ENCODE data around the gene JARID2.
"Not testable (repeated sequence)": the region's sequence is repeated elsewhere in the genome, so short reads cannot be mapped to it uniquely, and the experiment has no call there.

JARID2 gene

GRCh38 chr6:15530411-15530810 is 284.5 kb downstream of the JARID2 start:
- DNase-seq = no peak

- DNase-seq = no peak
These were observed 286.1 kb downstream of the JARID2 start for GRCh38 chr6:15531973-15532372.

DNA sequence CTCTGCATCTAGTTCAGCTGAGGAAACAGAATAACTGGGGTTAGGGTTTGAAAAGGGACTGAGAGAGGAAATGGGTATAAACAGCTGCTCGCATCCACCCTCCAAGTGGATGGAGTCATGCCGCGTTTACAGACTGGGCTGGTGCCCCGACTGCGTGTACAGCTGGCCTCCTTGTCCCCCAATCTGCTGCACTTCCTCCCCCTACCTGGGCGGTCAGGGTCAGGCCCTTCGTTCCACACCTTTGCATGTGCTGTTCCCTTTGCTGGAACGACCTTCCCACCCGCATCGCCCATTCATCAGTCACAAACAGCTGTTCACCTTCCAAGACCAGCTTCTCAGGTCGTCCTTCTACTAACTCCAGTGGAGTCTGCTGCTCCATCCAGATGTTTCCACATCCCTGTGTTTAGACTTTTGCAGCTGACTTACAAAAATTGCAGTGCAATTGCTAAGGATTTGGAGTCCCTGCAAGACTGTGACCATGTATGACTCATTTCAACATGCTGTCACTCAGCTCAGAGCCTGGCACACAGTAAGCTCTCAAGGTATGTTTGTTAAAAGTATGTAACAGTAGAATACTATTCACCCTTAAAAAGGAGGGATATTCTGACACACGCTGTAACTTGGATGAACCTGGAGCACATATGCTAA is 287.6 kb downstream of the JARID2 start:
- DNase-seq = no peak

DNA sequence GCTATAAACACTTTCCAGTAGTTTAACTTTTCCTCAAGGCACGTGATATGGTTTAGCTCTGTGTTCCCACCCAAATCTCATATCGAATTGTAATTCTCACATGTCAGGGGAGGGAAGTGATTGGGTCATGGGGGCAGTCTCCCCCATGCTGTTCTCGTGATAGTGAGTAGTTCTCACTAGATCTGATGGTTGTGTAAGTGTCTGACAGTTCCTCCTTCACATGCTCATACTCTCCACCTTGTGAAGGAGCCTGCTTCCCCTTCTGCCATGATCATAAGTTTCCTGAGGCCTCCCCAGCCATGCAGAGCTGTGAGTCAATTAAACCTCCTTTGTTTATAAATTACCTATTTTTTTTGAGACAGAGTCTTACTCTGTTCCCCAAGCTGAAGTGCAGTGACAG is 289.1 kb downstream of the JARID2 start:
- no peak for DNase-seq

DNA sequence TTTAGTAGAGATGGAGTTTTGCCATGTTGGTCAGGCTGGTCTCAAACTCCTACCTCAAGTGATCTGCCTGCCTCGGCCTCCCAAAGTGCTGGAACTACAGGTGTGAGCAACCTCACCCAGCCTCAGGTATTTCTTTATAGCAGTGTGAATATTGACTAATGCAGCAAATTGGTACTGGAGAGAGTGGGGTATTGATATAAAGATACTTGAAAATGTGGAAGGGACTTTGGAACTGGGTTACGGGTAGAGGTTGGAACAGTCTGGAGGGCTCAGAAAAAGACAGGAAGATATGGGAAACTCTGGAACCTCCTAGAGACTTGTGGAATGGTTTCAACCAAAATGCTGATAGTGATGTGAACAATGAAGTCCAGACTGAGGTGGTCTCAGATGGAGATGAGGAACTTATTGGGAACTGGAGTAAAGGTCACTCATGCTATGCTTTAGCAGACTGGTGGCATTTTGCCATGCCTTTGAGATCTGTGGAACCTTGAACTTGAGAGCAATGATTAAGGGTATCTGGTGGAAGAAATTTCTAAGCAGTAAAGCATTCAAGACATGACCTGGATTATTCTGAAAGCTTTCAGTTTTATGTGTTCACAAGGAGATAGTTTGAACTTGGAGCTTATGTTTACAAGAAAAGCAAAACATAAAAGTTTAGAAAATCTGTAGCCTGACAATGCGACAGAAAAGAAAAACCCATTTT is 289.8 kb downstream of the JARID2 start:
- no peak for DNase-seq

DNA sequence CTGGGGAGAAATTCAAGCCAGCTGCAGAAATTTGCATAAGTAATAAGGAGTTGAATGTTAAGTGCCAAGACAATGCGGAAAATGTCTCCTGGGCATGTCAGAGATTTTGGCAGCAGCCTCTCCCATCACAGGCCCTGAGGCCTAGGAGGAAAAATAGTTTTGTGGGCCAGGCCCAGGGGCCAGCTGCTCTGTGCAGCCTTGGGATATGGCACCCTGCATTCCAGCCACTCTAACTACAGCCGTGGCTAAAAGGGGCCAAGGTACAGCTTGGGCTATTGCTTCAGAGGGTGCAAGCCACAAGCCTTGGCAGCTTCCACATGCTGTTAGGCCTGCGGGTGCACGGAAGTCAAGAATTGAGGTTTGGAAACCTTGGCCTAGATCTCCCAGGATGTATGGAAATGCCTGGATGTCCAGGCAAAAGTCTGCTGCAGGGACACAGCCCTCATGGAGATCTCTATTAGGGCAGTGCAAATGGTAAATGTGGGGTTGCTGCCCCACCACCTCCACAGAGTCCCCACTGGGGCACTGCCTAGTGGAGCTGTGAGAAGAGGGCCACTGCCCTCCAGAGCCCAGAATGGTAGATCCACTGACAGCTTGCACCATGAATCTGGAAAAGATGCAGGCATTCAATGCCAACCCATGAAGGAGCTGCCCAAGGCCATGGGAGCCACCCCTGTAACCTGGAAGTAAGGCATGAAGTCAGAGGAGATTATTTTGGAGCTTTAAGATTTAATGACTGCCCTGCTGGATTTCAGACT is 290.5 kb downstream of the JARID2 start:
- DNase-seq = no peak

GRCh38 chr6:15538106-15538505 is 292.2 kb downstream of the JARID2 start:
- DNase-seq = no peak

DNA sequence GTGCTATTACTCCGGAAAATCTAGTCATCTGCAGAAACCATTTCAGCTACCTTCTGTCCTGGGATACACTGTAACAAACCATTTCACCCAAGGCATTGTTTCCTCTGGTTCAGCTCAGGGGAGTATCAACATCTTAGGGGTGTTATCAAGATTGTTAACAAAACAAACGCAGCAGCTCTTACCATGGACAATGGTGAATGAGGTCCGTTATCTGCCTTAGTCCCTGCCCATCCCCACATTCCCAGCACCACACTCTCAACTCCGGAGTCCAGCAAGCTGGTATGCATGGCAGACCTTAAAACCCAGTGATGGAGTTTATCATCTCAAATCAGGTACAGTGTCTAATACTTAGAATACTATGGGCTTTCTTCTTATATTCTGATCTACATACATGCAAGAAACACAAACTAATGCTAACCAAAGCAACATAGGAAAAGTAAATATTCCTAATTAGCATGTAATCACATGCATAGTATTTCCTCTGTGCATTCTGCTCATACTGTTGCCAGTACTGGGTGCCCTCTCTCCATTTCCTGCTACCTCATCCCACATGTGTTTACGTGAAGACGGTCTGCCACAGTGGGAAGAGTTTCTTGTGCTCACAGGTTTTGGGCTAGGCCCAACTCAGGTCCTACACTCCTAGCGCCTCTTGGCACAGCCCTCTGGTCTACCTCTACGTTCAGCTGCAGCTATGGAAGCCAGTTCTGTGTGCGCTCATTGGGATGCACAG is 293.1 kb downstream of the JARID2 start:
- DNase-seq = no peak

- no peak for DNase-seq
These were observed 293.9 kb downstream of the JARID2 start for GRCh38 chr6:15539722-15540270.

DNA sequence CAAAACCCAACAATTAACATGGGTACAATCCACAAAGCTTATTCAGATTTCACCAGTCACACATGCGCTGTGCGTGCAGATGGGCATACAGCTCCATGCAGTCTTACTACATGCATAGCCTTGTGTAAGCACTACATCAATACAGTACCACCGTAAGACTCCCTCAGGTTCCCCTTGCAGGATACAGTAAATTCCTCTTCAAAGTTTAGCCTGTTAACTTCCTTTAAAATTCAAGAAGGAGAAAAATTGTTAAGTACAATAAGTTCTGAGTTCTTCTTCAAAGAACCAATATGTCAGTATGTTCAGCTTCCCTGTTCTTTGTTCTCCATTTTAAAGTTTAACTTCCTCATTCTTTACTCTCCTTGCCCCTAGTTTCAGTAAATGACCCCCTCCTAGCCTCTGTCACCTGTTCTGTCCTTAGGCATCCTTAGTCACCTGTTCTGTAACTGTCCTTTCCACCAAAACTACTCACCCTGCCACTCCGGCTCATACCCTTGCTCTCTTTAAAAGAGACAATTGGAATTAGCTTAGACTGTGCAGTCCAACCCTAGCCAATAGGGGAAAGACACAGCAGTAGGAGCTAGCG is 297.6 kb downstream of the JARID2 start:
- not testable (repeated sequence) for DNase-seq

- DNase-seq = no peak
These were observed 298.5 kb downstream of the JARID2 start for GRCh38 chr6:15544321-15544900.

GRCh38 chr6:15546591-15546990 is 300.7 kb downstream of the JARID2 start:
- no peak for DNase-seq

DNA sequence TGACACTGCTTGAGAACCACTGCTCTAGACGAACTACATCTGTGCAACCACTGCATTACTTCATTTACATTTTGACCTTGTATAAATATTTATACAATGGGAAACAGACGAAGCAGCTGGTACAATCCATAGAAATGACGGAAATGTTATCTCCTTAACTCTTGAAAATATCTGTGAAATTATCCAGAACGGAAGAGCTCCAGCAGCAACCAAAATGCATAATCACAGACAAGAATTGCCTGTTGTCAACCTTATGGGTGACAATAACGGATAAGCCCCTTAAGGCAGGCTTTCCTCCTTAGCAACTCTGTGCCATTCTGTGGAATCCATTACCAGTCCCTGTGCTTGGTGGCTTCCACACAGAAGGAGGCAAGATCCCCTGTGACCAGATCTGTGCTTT is 301.5 kb downstream of the JARID2 start:
- no peak for DNase-seq

GRCh38 chr6:15549371-15549770 is 303.5 kb downstream of the JARID2 start:
- no peak for DNase-seq

GRCh38 chr6:15550546-15551123 is 304.8 kb downstream of the JARID2 start:
- no peak for DNase-seq

GRCh38 chr6:15551262-15551661 is 305.4 kb downstream of the JARID2 start:
- DNase-seq = no peak

DNA sequence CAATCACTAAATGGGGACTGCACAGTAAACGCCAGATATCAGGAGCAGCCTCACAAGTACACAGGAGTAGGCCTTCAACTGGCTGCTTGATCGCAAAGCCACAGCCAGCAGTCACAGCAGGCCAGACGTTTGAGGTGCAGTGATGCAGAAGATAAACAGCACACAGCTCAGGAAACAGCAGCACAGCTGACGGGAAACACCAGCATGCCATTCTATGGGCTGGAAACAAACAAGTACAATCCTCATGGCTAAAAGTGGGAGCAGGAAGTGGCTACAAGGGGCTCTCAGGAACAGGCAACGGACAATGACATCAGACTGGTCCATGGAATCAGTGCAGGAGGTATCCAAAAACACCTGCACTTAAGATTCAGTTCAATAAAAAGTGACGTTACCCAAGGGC is 305.9 kb downstream of the JARID2 start:
- no peak for DNase-seq

DNA sequence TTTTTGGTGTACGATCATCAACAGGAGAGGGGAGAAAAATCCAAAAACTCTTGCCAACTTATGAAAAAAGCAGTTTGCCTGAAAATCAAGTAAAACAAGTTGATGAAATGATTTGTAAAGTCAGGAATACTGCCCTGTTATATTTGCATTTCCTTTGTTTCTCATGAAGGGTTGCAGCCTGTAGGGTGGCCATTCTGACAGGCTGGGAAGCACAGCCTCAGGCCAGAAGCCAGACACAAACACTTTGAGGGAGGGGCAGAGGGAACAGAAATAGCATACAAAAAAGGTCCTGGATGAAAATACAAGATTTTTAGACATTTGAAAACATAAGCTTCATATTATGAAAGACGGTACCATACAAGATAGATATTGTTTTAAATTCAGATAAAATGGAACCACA is 307.2 kb downstream of the JARID2 start:
- no peak for DNase-seq

DNA sequence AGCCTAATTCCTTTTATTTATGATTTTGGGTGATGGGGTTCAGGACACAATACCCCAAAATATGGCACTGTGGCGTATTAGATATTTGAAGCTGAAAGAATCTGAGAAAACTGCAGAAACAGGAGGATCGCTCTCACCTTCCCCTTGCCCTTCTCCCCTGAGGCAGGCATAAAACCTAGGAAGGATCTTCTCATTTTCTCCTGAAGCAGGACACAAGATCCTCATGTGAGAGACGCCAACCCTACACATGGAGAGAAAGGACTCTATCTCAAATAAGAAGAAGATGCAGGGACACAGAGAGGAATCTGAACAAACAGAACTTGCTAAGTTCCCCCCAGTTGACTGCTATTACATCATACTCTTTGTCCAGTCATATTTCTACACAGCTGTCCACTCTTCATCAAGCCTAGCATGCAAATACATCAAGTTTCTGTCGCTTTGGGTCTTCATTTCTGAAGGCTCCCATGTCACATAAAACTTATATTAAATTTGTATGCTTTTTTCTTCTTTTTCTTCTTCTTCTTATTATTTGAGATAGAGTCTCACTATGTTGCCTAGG is 307.9 kb downstream of the JARID2 start:
- DNase-seq = no peak

GRCh38 chr6:15554728-15555100 is 308.8 kb downstream of the JARID2 start:
- no peak for DNase-seq

Data from NCI-H748 treated with DMSO at 0.1 percent for 48 hours (cell line).